ENCODE data around the gene ZNF414.
A peak's percentile ranks its signal among the peaks of the same experiment; 100 is the strongest.

Gene ZNF414

GRCh38 chr19:8506402-8506957, 7.5 kb downstream of the ZNF414 start:
- H3K4me3 ChIP-seq (ENCODE audit: low read depth in 1 of 5, low read length in 5 of 5): peak overlapping the region in 4 of 5 donors; percentile 59 to 78 (median 72)
- H3K27me3 ChIP-seq (ENCODE audit: control insufficient read depth in 5 of 5, insufficient read depth in 4 of 5, low read length in 5 of 5): no peaks in the 10 kb centered on the region
- H3K36me3 ChIP-seq (ENCODE audit: control insufficient read depth in 5 of 5, insufficient read depth in 5 of 5, low read length in 5 of 5): peaks cover 0 to 11% (median 2%) of the 10 kb centered on the region in 5 donors
- no peak overlapping the region for H3K27ac ChIP-seq (ENCODE audit: low read depth, low read length)
- peaks cover 0 to 20% (median 16%) of the 10 kb centered on the region in 5 donors for H3K4me1 ChIP-seq (ENCODE audit: control insufficient read depth in 5 of 5, insufficient read depth in 5 of 5, low read length in 5 of 5)
- no peaks in the 10 kb centered on the region for H3K9me3 ChIP-seq (ENCODE audit: control insufficient read depth in 5 of 5, low read length in 5 of 5)
- H3K9ac ChIP-seq (ENCODE audit: low read length in 5 of 5): peak overlapping the region in 4 of 5 donors; percentile 63 to 72 (median 70)

GRCh38 chr19:8505680-8506401, 8.1 kb downstream of the ZNF414 start:
- Histone ChIP-seq H3K9ac (ENCODE audit: low read length in 5 of 5) (peak overlapping the region in 4 of 5 donors; percentile 63 to 72 (median 70)), H3K27ac (ENCODE audit: low read depth, low read length) (no peak overlapping the region), H3K4me1 (ENCODE audit: control insufficient read depth in 5 of 5, insufficient read depth in 5 of 5, low read length in 5 of 5) (peaks cover 0 to 20% (median 16%) of the 10 kb centered on the region in 5 donors), H3K27me3 (ENCODE audit: control insufficient read depth in 5 of 5, insufficient read depth in 4 of 5, low read length in 5 of 5) (no peaks in the 10 kb centered on the region), H3K9me3 (ENCODE audit: control insufficient read depth in 5 of 5, low read length in 5 of 5) (no peaks in the 10 kb centered on the region), H3K4me3 (ENCODE audit: low read depth in 1 of 5, low read length in 5 of 5) (peak overlapping the region in 4 of 5 donors; percentile 59 to 78 (median 72)), H3K36me3 (ENCODE audit: control insufficient read depth in 5 of 5, insufficient read depth in 5 of 5, low read length in 5 of 5) (peaks cover 0 to 5% (median 0%) of the 10 kb centered on the region in 5 donors)

GRCh38 chr19:8504919-8505318, 9.0 kb downstream of the ZNF414 start:
- H3K9me3 ChIP-seq (ENCODE audit: control insufficient read depth in 5 of 5, low read length in 5 of 5): no peaks in the 10 kb centered on the region
- no peaks in the 10 kb centered on the region for H3K27me3 ChIP-seq (ENCODE audit: control insufficient read depth in 5 of 5, insufficient read depth in 4 of 5, low read length in 5 of 5)
- no peak overlapping the region for H3K9ac ChIP-seq (ENCODE audit: low read length in 5 of 5)
- H3K4me1 ChIP-seq (ENCODE audit: control insufficient read depth in 5 of 5, insufficient read depth in 5 of 5, low read length in 5 of 5): peaks cover 0 to 26% (median 22%) of the 10 kb centered on the region in 5 donors
- no peak overlapping the region for H3K4me3 ChIP-seq (ENCODE audit: low read depth in 1 of 5, low read length in 5 of 5)
- no peak overlapping the region for H3K27ac ChIP-seq (ENCODE audit: low read depth, low read length)
- peaks cover 0 to 2% (median 0%) of the 10 kb centered on the region in 5 donors for H3K36me3 ChIP-seq (ENCODE audit: control insufficient read depth in 5 of 5, insufficient read depth in 5 of 5, low read length in 5 of 5)

GRCh38 chr19:8504171-8504570, 9.8 kb downstream of the ZNF414 start:
- H3K9me3 ChIP-seq (ENCODE audit: control insufficient read depth in 5 of 5, low read length in 5 of 5): no peaks in the 10 kb centered on the region
- no peak overlapping the region for H3K9ac ChIP-seq (ENCODE audit: low read length in 5 of 5)
- H3K4me1 ChIP-seq (ENCODE audit: control insufficient read depth in 5 of 5, insufficient read depth in 5 of 5, low read length in 5 of 5): peaks cover 0 to 26% (median 22%) of the 10 kb centered on the region in 5 donors
- peaks cover 0 to 2% (median 0%) of the 10 kb centered on the region in 5 donors for H3K36me3 ChIP-seq (ENCODE audit: control insufficient read depth in 5 of 5, insufficient read depth in 5 of 5, low read length in 5 of 5)
- H3K27me3 ChIP-seq (ENCODE audit: control insufficient read depth in 5 of 5, insufficient read depth in 4 of 5, low read length in 5 of 5): no peaks in the 10 kb centered on the region
- no peak overlapping the region for H3K27ac ChIP-seq (ENCODE audit: low read depth, low read length)
- no peak overlapping the region for H3K4me3 ChIP-seq (ENCODE audit: low read depth in 1 of 5, low read length in 5 of 5)

GRCh38 chr19:8503510-8503909, 10.5 kb downstream of the ZNF414 start:
- Histone ChIP-seq H3K9me3 (ENCODE audit: control insufficient read depth in 5 of 5, low read length in 5 of 5) (no peaks in the 10 kb centered on the region), H3K27ac (ENCODE audit: low read depth, low read length) (no peak overlapping the region), H3K4me1 (ENCODE audit: control insufficient read depth in 5 of 5, insufficient read depth in 5 of 5, low read length in 5 of 5) (peaks cover 0 to 26% (median 22%) of the 10 kb centered on the region in 5 donors), H3K27me3 (ENCODE audit: control insufficient read depth in 5 of 5, insufficient read depth in 4 of 5, low read length in 5 of 5) (no peaks in the 10 kb centered on the region), H3K36me3 (ENCODE audit: control insufficient read depth in 5 of 5, insufficient read depth in 5 of 5, low read length in 5 of 5) (peaks cover 0 to 2% (median 0%) of the 10 kb centered on the region in 5 donors), H3K9ac (ENCODE audit: low read length in 5 of 5) (no peak overlapping the region), H3K4me3 (ENCODE audit: low read depth in 1 of 5, low read length in 5 of 5) (no peak overlapping the region)

- Histone ChIP-seq H3K4me1 (ENCODE audit: control insufficient read depth in 5 of 5, insufficient read depth in 5 of 5, low read length in 5 of 5) (peaks cover 0 to 26% (median 22%) of the 10 kb centered on the region in 5 donors), H3K36me3 (ENCODE audit: control insufficient read depth in 5 of 5, insufficient read depth in 5 of 5, low read length in 5 of 5) (no peaks in the 10 kb centered on the region), H3K4me3 (ENCODE audit: low read depth in 1 of 5, low read length in 5 of 5) (no peak overlapping the region), H3K9me3 (ENCODE audit: control insufficient read depth in 5 of 5, low read length in 5 of 5) (no peaks in the 10 kb centered on the region), H3K27me3 (ENCODE audit: control insufficient read depth in 5 of 5, insufficient read depth in 4 of 5, low read length in 5 of 5) (no peaks in the 10 kb centered on the region), H3K9ac (ENCODE audit: low read length in 5 of 5) (no peak overlapping the region), H3K27ac (ENCODE audit: low read depth, low read length) (no peak overlapping the region)
Observed at GRCh38 chr19:8501981-8502380, 12.0 kb downstream of the ZNF414 start.

GRCh38 chr19:8501516-8501915, 12.5 kb downstream of the ZNF414 start:
- Histone ChIP-seq H3K4me3 (ENCODE audit: low read depth in 1 of 5, low read length in 5 of 5) (no peak overlapping the region), H3K9me3 (ENCODE audit: control insufficient read depth in 5 of 5, low read length in 5 of 5) (no peaks in the 10 kb centered on the region), H3K4me1 (ENCODE audit: control insufficient read depth in 5 of 5, insufficient read depth in 5 of 5, low read length in 5 of 5) (peaks cover 0 to 23% (median 20%) of the 10 kb centered on the region in 5 donors), H3K27ac (ENCODE audit: low read depth, low read length) (no peak overlapping the region), H3K36me3 (ENCODE audit: control insufficient read depth in 5 of 5, insufficient read depth in 5 of 5, low read length in 5 of 5) (no peaks in the 10 kb centered on the region), H3K27me3 (ENCODE audit: control insufficient read depth in 5 of 5, insufficient read depth in 4 of 5, low read length in 5 of 5) (no peaks in the 10 kb centered on the region), H3K9ac (ENCODE audit: low read length in 5 of 5) (no peak overlapping the region)

GRCh38 chr19:8500158-8500557, 13.8 kb downstream of the ZNF414 start:
- Histone ChIP-seq H3K27me3 (ENCODE audit: control insufficient read depth in 5 of 5, insufficient read depth in 4 of 5, low read length in 5 of 5) (no peaks in the 10 kb centered on the region), H3K36me3 (ENCODE audit: control insufficient read depth in 5 of 5, insufficient read depth in 5 of 5, low read length in 5 of 5) (no peaks in the 10 kb centered on the region), H3K4me1 (ENCODE audit: control insufficient read depth in 5 of 5, insufficient read depth in 5 of 5, low read length in 5 of 5) (peaks cover 0 to 12% (median 8%) of the 10 kb centered on the region in 5 donors), H3K27ac (ENCODE audit: low read depth, low read length) (no peak overlapping the region), H3K9ac (ENCODE audit: low read length in 5 of 5) (no peak overlapping the region), H3K9me3 (ENCODE audit: control insufficient read depth in 5 of 5, low read length in 5 of 5) (no peaks in the 10 kb centered on the region), H3K4me3 (ENCODE audit: low read depth in 1 of 5, low read length in 5 of 5) (no peak overlapping the region)

GRCh38 chr19:8499048-8499833, 14.7 kb downstream of the ZNF414 start:
- H3K4me1 ChIP-seq (ENCODE audit: control insufficient read depth in 5 of 5, insufficient read depth in 5 of 5, low read length in 5 of 5): peaks cover 0 to 12% (median 8%) of the 10 kb centered on the region in 5 donors

GRCh38 chr19:8498295-8498694, 15.7 kb downstream of the ZNF414 start:
- H3K4me1 ChIP-seq (ENCODE audit: control insufficient read depth in 5 of 5, insufficient read depth in 5 of 5, low read length in 5 of 5): peaks cover 0 to 6% (median 3%) of the 10 kb centered on the region in 5 donors
- H3K27me3 ChIP-seq (ENCODE audit: control insufficient read depth in 5 of 5, insufficient read depth in 4 of 5, low read length in 5 of 5): no peaks in the 10 kb centered on the region
- H3K36me3 ChIP-seq (ENCODE audit: control insufficient read depth in 5 of 5, insufficient read depth in 5 of 5, low read length in 5 of 5): no peaks in the 10 kb centered on the region
- H3K27ac ChIP-seq (ENCODE audit: low read depth, low read length): no peak overlapping the region
- H3K9me3 ChIP-seq (ENCODE audit: control insufficient read depth in 5 of 5, low read length in 5 of 5): no peaks in the 10 kb centered on the region
- H3K9ac ChIP-seq (ENCODE audit: low read length in 5 of 5): no peak overlapping the region
- no peak overlapping the region for H3K4me3 ChIP-seq (ENCODE audit: low read depth in 1 of 5, low read length in 5 of 5)

More at GRCh38 chr19:8499048-8499833, 14.7 kb downstream of the ZNF414 start:
- no peaks in the 10 kb centered on the region for H3K9me3 ChIP-seq (ENCODE audit: control insufficient read depth in 5 of 5, low read length in 5 of 5)
- H3K27ac ChIP-seq (ENCODE audit: low read depth, low read length): no peak overlapping the region
- no peak overlapping the region for H3K9ac ChIP-seq (ENCODE audit: low read length in 5 of 5)
- H3K4me3 ChIP-seq (ENCODE audit: low read depth in 1 of 5, low read length in 5 of 5): no peak overlapping the region
- no peaks in the 10 kb centered on the region for H3K36me3 ChIP-seq (ENCODE audit: control insufficient read depth in 5 of 5, insufficient read depth in 5 of 5, low read length in 5 of 5)
- no peaks in the 10 kb centered on the region for H3K27me3 ChIP-seq (ENCODE audit: control insufficient read depth in 5 of 5, insufficient read depth in 4 of 5, low read length in 5 of 5)

Measured in subcutaneous abdominal adipose tissue (tissue), 5 donors.